Astrocyte (in vitro differentiated cells and primary cell): Measurements from ENCODE around the gene EML1.

Experiments used
- EZH2 ChIP-seq: IDR thresholded peaks from 2 replicates; pipeline ENCODE4 v1.6.1; 2012; ENCODE audit warnings: mild to moderate bottlenecking, low read length, inconsistent platforms; ENCODE audit not compliant: insufficient read depth
- TF ChIP-seq, protein P1 (sequence below): IDR thresholded peaks from 2 replicates; pipeline ENCODE4 v1.5.1; 2011; ENCODE audit warnings: low read depth, mild to moderate bottlenecking, inconsistent platforms, low read length, moderate library complexity; ENCODE audit not compliant: insufficient read depth

DNA sequence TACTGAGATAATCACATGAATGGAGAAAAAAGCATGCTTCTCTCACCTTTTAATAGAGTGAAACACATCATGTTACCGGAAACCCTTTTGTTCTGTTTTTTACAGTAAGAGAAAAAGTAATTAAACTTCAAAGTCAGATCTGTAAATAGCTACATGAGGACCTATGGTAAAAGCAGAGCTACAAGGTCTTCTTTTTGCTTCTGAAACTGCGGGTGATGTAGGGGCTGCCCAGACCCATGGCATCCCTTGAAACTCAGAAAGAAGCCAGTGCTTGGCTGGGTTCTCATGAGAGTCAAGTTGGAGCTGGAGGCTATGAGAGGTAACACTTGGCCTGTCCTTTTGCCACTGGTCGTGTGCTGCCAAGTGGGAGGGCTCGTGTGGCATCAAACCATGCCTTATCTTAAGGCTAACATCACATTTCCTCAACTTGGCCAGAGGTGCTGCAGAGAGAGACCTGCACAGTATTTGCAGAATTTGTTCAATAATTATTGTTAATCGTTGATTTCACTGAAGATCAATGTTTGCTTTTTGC lies 47.6 kb downstream of the EML1 start:
- TF ChIP-seq, protein P1, sequence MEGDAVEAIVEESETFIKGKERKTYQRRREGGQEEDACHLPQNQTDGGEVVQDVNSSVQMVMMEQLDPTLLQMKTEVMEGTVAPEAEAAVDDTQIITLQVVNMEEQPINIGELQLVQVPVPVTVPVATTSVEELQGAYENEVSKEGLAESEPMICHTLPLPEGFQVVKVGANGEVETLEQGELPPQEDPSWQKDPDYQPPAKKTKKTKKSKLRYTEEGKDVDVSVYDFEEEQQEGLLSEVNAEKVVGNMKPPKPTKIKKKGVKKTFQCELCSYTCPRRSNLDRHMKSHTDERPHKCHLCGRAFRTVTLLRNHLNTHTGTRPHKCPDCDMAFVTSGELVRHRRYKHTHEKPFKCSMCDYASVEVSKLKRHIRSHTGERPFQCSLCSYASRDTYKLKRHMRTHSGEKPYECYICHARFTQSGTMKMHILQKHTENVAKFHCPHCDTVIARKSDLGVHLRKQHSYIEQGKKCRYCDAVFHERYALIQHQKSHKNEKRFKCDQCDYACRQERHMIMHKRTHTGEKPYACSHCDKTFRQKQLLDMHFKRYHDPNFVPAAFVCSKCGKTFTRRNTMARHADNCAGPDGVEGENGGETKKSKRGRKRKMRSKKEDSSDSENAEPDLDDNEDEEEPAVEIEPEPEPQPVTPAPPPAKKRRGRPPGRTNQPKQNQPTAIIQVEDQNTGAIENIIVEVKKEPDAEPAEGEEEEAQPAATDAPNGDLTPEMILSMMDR, result no peak
- no peak for TF ChIP-seq EZH2
